Raji (cell line): Measurements from ENCODE around the gene NOTUM.

Experiments
- POLR2A ChIP-seq: IDR thresholded peaks from 2 replicates; pipeline ENCODE4 v1.6.1; 2011; ENCODE audit warnings: low read depth, low read length, control low read depth; ENCODE audit not compliant: insufficient read depth

The NOTUM gene

DNA sequence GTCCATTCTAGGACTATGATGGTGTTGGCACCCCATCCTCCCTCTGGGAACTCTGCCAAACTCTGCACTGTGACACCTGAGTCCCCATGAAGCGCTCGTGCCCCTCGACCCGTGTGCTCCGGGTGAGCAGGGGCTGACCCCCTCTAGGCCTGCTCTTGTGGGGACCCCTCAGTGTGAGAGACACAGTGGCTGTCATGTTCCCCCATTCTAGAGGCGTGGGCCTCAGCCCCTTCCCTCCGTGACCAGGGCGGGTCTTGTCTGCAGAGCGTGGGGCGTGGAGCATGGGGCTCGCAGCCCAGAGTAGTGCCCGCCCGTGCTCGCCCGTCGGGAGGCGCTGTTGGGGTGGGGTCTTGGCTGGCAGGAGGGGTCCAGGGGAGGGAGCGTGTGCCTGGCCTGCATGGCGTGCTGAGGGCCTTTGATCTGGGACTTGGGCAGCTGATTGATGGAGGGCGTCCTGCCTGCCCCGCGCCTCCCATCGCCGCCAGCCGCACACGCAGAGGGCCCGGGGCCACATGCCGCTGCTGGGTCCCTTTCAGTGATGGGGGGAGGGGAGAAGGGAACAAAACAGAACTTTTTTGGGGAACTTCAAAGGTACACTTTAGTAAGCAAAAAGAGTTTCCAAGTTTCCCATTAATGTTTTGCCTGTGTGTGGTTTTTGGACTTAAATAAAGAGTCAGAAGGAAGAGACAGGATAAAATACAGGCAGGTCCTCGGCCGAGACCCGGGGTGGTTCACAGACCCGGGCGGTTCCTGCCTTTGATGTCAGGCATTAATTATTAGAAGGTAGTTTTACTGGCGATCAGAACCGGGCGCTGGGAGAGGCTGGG lies 39.2 kb upstream of the NOTUM start:
- TF ChIP-seq POLR2A = no peak

DNA sequence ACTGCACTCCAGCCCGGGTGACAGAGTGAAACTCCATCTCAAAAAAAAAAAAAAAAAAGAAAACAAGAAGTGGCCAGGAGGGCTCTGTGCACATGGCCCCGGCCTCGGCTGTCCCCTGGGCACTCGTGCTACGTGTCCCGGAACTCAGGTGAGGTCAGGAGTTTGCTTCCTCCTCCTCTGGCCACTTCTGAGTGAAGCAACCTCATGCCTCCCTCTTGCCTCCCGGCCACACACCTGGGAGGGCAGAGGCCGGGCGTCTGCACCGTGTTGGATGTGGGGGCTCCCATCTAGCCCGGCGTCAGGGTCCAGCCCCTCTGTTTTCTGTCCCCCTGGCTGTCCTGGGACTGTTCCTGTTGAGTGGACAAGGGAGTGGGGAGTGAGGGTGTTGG lies 38.6 kb upstream of the NOTUM start:
- no peak for TF ChIP-seq POLR2A

GRCh38 chr17:81998691-81999438 lies 37.9 kb upstream of the NOTUM start:
- no peak for TF ChIP-seq POLR2A

DNA sequence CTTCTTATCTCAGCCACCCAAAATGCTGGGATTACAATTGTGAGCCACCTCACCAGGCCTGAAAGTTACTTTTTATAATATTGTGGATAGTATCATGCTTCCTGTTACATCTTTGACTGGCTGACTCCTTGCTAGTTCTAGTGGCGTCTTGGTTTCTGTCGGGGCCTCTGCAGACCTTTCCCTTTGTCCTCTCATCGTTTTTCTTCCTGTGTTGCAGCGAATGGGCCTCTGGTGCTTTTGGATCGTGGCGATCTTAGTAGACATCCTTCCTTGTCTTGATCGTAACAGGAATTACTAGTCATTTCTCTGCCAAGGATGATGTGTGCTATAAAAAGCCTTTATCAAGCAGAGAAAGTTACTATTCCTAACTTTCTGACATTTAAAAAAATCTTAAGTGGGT lies 37.2 kb upstream of the NOTUM start:
- TF ChIP-seq POLR2A = no peak

GRCh38 chr17:81996757-81997441 lies 35.9 kb upstream of the NOTUM start:
- TF ChIP-seq POLR2A = no peak

DNA sequence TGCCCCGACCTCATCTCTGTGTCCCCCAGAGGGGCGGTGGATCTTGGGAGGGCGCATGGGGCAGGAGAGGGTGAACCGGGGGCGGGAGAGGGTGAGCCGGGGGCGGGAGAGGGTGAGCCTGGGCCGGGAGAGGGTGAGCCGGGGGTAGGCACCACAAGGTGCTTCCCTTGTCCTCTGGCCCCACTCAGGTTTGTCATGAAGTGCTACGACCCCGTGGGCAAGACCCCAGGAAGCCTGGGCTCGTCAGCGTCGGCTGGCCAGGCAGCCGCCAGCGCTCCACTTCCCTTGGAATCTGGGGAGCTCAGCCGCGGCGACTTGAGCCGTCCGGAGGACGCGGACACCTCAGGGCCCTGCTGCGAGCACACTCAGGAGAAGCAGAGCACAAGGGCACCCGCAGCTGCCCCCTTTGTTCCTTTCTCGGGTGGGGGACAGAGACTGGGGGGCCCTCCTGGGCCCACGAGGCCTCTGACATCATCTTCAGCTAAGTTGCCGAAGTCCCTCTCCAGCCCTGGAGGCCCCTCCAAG lies 35.3 kb upstream of the NOTUM start:
- no peak for TF ChIP-seq POLR2A

- TF ChIP-seq POLR2A = no peak
Measured at GRCh38 chr17:81995463-81996231, 34.7 kb upstream of the NOTUM start.

DNA sequence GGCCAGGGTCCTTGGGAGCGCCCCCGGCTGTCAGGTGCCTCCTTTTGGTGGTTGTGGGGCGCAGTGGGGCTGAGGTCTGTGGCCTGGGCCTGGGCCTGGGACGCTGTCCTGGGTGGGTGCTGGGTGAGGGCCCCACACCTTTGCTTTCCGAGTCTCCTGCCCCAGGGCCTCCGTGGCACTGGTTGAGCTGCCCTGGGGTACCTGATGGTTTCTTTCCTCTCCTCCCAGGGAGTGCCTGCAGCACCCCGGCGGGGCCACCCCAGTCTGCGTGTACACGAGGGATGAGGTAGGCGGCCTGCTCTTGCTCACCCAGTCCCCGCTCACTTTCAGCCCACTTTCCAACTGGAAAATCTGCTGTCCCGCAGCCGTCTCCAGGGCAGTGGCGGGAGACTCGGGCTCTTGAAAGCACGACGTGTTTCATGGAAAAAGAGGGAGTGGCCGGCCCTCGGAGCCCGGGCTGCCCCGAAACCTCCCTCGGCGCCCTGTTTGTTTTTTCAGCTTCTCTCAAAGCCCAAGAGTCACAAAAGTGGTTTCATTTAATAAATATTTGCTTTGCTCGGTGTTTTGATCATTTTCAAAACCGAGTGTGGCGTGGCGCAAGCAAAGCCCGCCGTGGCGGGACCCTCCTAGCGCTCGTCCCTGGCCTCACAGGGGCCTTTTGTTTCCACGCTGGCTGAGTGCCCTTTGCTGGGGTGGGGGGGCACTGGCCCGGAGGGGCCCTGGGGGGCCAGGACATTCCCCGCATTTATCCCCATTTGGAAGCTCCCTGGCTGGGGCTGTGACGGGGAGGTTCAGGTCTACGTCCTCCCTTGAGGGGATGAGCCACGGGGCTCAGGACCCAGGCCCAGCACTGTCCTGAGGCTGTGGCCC lies 33.8 kb upstream of the NOTUM start:
- TF ChIP-seq POLR2A = no peak

DNA sequence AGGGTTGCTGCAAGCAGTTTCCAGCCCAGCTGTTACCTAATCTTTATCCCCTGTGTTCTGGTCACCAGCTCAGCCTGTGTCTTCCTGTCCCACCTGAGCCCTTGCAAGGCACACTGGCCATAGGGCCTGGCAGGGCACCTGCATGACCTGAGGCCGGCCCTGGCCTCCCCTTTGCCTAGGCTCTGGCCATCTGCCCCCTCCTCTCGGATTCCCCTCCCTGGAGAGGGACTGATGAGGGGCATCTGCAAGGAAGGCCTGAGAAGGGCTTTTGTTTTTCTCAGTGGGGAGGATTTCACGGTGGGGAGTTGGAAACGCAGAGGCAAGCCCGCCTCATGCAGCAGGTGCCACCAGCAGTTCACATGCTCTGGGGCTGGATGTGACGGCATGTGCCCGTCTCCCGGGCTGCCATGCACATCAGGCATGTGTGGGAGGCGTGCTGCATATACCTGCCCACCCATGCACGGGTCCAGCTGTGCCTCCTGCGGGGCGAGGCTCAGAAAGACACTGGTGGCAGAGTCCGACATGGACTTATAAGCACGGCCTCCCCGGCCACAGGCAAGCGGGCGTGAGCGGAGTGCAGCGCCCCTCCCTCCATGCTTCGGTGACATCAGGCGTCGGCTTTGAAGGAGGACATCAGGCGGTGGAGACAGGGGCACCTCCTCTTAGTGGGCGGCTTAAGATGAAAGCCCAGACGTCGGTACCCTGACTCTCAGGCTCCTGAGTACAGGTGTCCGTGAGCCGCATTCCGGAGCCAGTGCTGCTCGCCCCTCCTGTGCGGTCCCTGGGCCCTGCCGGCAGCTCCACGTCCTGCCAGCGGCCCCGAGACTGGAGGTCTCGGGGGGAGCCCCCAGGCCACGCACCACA lies 33.0 kb upstream of the NOTUM start:
- TF ChIP-seq POLR2A = no peak

DNA sequence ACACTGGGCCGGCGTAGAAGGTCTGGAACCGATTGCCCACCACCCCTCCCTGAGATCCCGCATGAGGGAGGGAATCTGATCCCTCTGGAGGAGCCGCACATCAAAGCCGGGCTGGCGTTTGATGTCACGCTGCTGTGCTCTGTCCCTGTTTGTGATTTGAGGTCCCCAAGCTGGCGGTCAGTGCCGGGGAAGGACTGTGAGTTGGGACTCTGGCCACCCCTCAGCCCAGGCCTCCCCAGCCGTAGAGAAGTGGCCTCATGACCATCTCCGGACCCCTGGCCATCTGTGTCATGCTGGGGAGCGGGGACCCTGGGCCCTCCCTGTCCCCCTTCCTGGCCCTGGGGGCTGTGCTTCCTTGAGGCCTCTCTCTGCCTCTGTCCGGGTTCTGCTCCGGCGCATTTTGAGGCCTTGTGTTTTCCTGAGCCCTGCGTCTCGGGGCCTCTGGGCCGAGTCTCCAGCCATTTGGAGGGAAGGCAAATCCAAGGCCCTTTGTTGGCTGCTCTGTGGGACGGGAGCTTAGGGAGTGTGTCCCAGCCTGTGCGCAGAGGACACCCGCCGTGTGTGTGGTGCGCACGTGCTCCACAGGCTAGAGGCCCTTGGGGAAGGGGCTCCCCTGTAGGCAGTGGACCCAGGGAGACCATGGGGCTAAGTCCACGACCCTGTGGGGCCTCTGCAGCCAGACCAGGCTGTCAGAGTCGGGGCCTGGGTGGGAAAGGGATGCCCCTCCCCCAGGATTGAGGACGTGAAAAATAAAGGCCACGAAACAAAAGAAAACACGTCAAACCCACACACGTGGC lies 31.5 kb upstream of the NOTUM start:
- TF ChIP-seq POLR2A = no peak

DNA sequence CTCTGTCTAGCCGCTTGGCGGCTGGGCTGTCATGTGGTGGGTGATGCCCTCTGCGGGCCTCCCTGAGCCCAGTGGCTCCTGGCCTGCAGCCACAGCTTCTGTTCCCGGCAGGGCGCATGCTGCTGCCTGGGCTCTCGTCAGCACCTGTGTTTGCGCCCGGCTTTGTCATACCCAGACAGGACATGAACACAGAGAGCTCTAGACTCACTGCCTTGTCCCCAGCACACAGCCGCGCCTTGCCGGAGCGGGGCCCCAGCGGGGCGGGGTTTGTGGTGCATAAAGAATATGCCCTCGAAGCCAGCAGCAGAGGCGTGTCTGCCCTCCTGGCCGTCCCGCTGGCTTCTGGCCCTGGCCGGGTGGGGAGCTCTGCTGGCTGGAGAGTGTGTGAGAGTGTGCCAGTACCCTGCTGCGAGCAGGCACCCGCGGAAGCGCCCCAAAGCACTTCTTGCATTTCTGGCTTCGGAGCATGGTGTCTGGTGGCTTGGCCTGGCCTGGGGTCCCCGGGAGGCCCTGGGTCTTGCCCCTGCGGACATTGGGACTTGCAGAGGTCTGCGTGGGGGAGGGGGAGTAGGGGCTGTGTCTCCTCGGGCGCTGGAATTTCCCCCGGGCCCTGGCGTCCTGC lies 30.8 kb upstream of the NOTUM start:
- TF ChIP-seq POLR2A = no peak

GRCh38 chr17:81990836-81991683 lies 30.1 kb upstream of the NOTUM start:
- TF ChIP-seq POLR2A = no peak
